Hypothalamus (tissue), 51 donors: Measurements from ENCODE around the gene ABAT.

Source experiments
- DNase-seq, 51 donors: peaks; one replicate each; lab custom pipeline; 2025; lab: John Stamatoyannopoulos, UW

Gene ABAT

DNA sequence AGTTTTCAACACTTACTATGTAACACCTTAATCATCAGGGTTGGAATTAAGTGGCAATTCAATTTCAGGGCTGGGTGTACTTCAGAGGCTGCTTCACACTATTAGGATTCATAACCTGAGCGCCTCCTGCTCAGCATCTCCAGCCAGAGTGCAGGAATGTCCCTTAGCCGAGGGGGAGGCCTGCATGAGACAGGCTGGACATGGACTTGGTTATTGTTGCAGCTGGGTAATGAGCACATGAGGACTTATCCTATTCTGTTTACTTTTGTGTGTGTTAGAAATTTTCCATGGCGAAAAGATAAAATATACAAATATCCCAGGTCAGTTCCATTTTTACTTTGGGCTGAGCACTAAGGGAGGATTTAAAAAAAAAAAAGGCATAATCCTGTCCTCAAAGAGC lies 133.6 kb downstream of the ABAT start:
- DNase-seq, result no peak

- no peak for DNase-seq
Measured at GRCh38 chr16:8808613-8809353, 134.4 kb downstream of the ABAT start.

GRCh38 chr16:8812162-8812843 lies 137.9 kb downstream of the ABAT start:
- peak in 1 of 51 donors; percentile 43 for DNase-seq

- DNase-seq, result no peak
Measured at GRCh38 chr16:8814095-8814806, 139.8 kb downstream of the ABAT start.

DNA sequence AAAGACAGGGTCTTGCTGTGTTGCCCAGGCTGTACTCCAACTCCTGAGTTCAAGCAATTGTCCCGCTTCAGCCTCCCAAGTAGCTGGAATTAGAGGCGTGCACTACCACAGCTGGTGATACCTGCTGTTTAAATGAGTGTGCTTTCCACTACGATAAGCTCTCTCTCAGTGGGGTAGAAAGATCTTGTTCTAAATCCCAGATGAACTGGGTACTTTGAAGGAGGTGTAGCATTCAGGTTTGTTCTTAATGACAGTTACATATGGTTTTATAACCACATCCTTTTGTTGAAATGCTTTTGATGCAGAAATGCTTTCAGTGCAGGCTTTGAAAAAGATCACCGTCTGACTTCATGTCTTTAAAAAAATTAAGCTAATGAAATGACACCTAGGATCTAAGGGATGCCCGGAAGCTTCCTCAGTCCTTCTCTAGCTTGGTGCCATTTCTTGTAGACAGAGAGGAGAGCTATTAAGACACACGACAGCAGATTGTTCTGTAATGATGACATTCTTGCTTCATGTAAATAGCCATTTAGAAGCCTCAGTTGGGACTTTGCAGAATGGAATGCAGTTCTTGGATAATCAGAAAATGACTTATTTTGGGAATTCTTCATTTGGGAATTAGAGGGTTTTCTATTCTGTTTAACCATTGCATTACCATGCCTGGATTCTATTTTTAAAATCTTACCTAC lies 142.7 kb downstream of the ABAT start:
- no peak for DNase-seq

DNA sequence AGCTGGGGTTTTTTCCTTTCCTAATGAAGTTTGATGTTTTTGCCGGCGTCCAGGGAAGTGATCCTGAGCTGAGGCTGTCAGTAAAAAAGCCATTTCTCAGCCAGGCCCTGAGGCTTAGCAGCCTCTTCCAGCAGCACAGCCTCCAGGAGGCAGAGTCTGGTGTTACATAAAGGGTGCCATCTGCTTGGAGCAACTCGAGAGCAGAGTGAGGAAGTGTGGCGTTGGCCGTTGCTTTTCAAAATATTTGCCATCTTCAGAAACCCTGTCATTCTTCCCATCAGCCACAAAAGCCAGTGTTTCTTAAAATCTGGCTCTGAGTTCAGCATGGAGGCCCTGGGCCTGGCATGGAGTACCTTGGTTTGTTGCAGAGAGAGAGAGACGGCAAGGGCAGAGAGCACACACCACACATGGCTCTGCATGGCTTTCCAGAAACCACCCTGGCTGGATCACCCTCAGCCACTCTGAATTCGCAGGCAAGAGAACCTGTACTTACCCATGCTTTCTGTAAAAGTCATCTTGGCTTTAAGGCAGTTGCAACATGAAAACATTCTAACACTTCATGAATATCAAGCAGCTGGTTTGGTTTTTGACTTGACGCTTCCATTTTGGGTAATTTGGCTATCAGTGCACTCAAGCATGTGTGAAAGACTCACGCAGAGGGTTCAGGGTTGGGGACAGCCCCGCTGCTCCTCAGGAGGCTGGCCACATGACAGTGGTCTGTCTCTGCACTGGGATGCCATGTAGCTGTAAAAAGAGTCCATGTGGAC lies 144.3 kb downstream of the ABAT start:
- DNase-seq, result no peak

- DNase-seq, result no peak
Measured at GRCh38 chr16:8819411-8820034, 145.1 kb downstream of the ABAT start.

- no peak for DNase-seq
Measured at GRCh38 chr16:8822403-8822802, 148.0 kb downstream of the ABAT start.

DNA sequence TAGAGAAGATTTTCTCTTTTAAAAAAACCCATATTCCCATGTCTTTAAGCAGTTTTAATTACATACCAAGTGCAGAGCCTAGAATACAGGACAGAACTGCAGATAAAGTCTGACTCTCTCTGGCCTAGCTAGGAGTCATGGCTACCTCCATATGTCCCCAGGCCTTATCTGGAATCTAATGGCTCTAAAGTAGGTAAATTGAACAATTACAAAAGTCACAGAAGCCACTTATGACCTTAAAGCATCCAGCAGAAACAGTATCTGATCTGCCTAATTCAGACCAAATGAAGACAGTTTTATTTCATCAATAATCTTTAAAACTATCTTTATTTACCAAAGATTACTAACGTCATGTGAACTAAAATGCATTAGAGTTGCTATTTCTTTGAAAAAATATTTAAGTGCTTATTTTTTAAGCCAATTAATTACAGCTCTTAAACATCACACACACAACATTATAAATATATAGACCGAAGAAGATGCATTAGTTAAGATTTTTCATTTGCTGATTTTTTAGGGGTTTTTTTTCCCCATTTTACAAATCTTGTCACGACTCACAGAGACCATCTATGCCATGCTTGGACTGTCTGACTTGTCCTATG lies 152.0 kb downstream of the ABAT start:
- no peak for DNase-seq

DNA sequence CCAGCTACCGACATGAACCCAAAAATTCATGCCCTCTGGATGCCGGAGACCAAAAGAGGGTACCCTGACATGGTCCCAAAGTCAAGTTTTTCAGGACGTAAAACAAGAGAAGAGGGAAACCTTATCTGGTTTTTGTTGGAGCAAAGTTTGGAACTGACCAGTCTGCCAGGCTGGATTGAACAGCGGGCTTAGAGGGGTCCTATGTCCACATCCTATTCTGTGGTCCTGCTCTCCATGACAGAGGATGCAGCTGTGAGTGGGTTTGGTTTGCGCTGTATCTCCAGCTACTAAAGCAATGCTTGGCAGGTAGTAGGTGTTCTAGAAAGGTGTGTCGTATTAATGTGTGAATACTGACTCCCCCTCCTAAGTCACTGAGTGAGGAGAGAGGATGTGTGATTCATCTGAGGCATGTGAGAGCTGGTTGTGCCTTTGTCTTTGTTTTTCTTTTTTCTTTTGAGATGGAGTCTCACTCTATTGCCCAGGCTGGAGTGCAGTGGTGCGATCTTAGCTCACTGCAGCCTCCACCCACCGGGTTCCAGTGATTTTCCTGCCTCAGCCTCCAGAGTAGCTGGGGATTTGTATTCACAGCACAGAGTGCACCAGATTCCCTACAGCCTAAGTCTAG lies 154.2 kb downstream of the ABAT start:
- DNase-seq, result peak in 1 of 51 donors; percentile 28

DNA sequence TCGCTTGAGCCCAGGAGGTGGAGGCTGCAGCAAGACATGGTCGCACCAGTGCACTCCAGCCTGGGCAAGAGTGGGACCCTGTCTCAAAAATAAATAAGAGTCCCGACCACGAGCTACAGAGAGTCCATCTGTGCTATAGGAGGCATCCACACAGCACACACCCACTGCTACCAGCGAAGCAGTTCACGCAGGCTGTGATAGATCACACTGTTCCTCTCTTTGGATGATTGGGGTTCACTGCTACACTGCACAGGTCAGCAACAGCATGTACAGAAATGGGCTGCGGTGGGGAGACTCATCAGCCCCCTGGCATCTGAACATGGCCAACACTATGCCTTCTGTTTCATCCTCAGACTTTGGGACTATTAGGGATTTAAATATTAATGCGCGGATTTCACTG lies 157.0 kb downstream of the ABAT start:
- no peak for DNase-seq

DNA sequence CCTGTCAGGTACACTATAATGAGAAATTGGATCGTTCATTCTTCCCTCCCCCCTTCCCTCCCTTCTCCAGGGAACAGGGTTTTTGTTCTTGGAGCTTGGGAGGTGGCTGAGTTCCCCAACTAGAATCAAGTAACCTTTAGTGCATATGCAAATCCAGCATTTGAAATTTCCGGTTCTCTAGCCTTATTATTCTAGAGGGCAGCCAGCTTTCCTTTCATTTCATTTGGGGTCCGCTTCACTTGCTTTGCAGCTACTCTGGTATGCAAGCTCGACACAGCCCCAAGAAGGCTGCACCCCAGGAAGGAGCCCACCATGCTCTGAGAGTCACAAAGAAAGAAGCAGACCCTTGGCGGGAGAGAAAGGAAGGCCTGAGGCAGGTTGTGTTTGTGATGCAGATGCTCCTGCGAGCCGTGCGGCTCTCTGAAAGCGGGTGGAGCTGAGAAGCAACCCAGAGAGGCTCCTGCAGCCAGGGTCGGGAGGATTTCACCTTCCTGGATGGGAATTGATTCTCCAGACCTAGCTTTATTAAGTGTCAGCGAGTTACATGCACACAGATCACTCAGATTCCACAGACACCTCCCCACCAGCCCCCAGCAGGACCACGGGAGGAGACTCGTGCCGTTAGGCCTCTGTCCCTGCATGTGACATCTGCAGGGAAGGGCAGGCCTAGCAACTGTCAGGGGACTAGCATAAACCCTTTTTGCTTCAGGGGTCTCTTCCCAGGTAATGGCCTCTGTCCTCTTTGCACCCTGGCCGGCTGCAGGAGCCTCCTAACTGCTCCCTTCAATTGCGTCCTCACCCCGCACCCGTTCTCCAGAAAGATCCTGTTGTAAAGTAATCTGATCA lies 157.7 kb downstream of the ABAT start:
- DNase-seq, result no peak

GRCh38 chr16:8832717-8833105 lies 158.3 kb downstream of the ABAT start:
- DNase-seq, result no peak
